Mucosa of descending colon (tissue), 3 donors: ENCODE measurements around the gene CEPT1. TPM values are rescaled to one million over a fixed set of nuclear protein-coding genes. Genes with fewer than 3 reads are reported as not detected.

Source experiments
- ATAC-seq: fragments of 200-7000 bp; cut with Tn5 transposase; one replicate; pipeline ENCODE4 v1.9.1; 2020; ENCODE audit warnings: mild to moderate bottlenecking, moderate library complexity
- DNase-seq, 3 donors: peaks; one replicate each; pipeline ENCODE4 v3.0.0-alpha.2; 2020
- H3K36me3 ChIP-seq: fragments of 200-600 bp; one replicate; pipeline ENCODE4 v1.8.0; 2021; ENCODE audit warnings: low read depth, mild to moderate bottlenecking
- H3K4me1 ChIP-seq: fragments of 200-600 bp; one replicate; pipeline ENCODE4 v1.8.0; 2021; ENCODE audit warnings: low read depth, mild to moderate bottlenecking
- H3K4me3 ChIP-seq: fragments of 200-600 bp; one replicate; pipeline ENCODE4 v1.8.0; 2021; ENCODE audit warnings: mild to moderate bottlenecking
- H3K9me3 ChIP-seq: fragments of 200-600 bp; one replicate; pipeline ENCODE4 v1.8.0; 2021; ENCODE audit warnings: mild to moderate bottlenecking
- CTCF ChIP-seq: fragments of 200-600 bp; IDR thresholded peaks from one replicate; pipeline ENCODE4 v1.8.0; 2022; ENCODE audit warnings: antibody characterized with exemption, mild to moderate bottlenecking
- intact Hi-C, 2 donors: fragments of 100-400 bp; cut with DNase I in 1 of 2; cut with micrococcal nuclease in 1 of 2; formaldehyde crosslinking; loops; one replicate each; pipeline versions ENCODE4 v1.11.0 to v1.11.1; 2022; cut with DNase I, micrococcal nuclease
- total RNA-seq, 3 donors: library from RNA; stranded (reverse); fragmentation: NEBNext Ultra II Directional in 2 of 3; extraction: Animal tissue kit (Norgen Biotek cat#: 25700) in 2 of 3; gene quantifications; one replicate each; pipeline versions ENCODE4 v1.2.1 to v1.2.4, GENCODE V29; 2021 to 2023
- donor health status: DM: no; HTN: no; CAD: no; lungs with moderate emphysema.
- donor health status: DM: no; HTN: no; CAD: no.
- donor health status: DM: no; HTN: yes; CAD: no.

CEPT1 gene
- total RNA-seq, 3 donors from 2014 or later, result 29.4 to 35.9 (median 31.0) TPM

- no peak for TF ChIP-seq CTCF
- no peaks in the 10 kb centered on the region for H3K9me3 ChIP-seq
Measured at GRCh38 chr1:111223126-111223685, 83.2 kb downstream of the CEPT1 start.

GRCh38 chr1:111225091-111225490 is 85.1 kb downstream of the CEPT1 start:
- H3K36me3 ChIP-seq, result no peaks in the 10 kb centered on the region
- intact Hi-C loops, result loop anchor here in 1 of 2 donors (10.0 kb wide), 1 partner anchor 180 kb away; no protein-coding TSS in a partner anchor
- H3K4me1 ChIP-seq, result no peaks in the 10 kb centered on the region
- no peaks in the 10 kb centered on the region for H3K9me3 ChIP-seq
- DNase-seq (no peak), ATAC-seq (no peak)
- TF ChIP-seq CTCF, result no peak
- no peak overlapping the region for H3K4me3 ChIP-seq

More at GRCh38 chr1:111223126-111223685, 83.2 kb downstream of the CEPT1 start:
- H3K36me3 ChIP-seq, result no peaks in the 10 kb centered on the region
- ATAC-seq, result no peak
- intact Hi-C loops, result loop anchor here (5.0 to 10.0 kb wide), 2 partner anchors 179 to 182 kb away; no protein-coding TSS in a partner anchor
- no peak overlapping the region for H3K4me3 ChIP-seq
- no peak for DNase-seq
- H3K4me1 ChIP-seq, result no peaks in the 10 kb centered on the region

- Histone ChIP-seq H3K9me3 (no peaks in the 10 kb centered on the region), H3K36me3 (no peaks in the 10 kb centered on the region), H3K4me3 (no peak overlapping the region), H3K4me1 (no peaks in the 10 kb centered on the region)
- TF ChIP-seq CTCF, result no peak
- intact Hi-C loops, result loop anchor here in 1 of 2 donors (10.0 kb wide), 1 partner anchor 179 kb away; no protein-coding TSS in a partner anchor
- DNase-seq (no peak), ATAC-seq (no peak)
Measured at GRCh38 chr1:111225717-111226400, 85.8 kb downstream of the CEPT1 start.

GRCh38 chr1:111227434-111227833 is 87.4 kb downstream of the CEPT1 start, which contains the start of gene CHI3L2:
TSS of gene CHI3L2 (plus strand) at chr1:111227713. CDS start at chr1:111227730, 17 bp downstream.
- TF ChIP-seq CTCF, result no peak

GRCh38 chr1:111227851-111228747 is 88.1 kb downstream of the CEPT1 start:
- H3K9me3 ChIP-seq, result no peaks in the 10 kb centered on the region
- no peaks in the 10 kb centered on the region for H3K36me3 ChIP-seq
- DNase-seq, result no peak
- peak; percentile 54 for ATAC-seq
- H3K4me1 ChIP-seq, result no peaks in the 10 kb centered on the region
- no peak for TF ChIP-seq CTCF
- H3K4me3 ChIP-seq, result no peak overlapping the region
- intact Hi-C loops, result loop anchor here in 1 of 2 donors (10.0 kb wide), 1 partner anchor 177 kb away; no protein-coding TSS in a partner anchor

More at GRCh38 chr1:111227434-111227833, 87.4 kb downstream of the CEPT1 start, which contains the start of gene CHI3L2:
- Histone ChIP-seq H3K9me3 (no peaks in the 10 kb centered on the region), H3K4me3 (no peak within 1 kb of the TSS), H3K36me3 (no peaks in the 10 kb centered on the region), H3K4me1 (no peaks in the 10 kb centered on the region)
- ATAC-seq (no peak), DNase-seq (no peak)
- intact Hi-C loops, result loop anchor here in 1 of 2 donors (10.0 kb wide), 1 partner anchor 177 kb away; no protein-coding TSS in a partner anchor
